ENCODE measurements around the gene CAPN15.

DNA sequence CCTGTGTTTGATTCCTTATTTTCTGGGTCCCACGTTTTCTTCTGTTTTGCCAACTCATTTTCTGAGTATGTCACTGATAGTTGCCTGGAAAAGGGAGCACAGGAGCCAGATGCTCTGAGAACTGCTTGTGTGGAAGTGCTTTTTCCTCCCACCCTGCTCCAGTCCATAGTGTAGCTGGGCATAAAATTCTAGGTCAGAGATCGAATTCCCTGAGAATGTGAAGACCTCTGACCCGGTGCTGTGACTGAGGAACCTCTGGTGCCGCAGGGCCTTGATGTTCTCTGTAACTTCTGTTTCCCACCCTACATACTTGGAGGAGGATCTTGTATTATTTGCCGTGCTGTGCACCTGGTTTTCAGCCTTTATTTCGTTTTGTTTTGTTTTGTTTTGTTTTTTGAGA lies 19.5 kb upstream of the CAPN15 start:
- no peak for TF ChIP-seq POLR2A (IDR thresholded peaks at IDR 0.05)
- TF ChIP-seq, protein P1, sequence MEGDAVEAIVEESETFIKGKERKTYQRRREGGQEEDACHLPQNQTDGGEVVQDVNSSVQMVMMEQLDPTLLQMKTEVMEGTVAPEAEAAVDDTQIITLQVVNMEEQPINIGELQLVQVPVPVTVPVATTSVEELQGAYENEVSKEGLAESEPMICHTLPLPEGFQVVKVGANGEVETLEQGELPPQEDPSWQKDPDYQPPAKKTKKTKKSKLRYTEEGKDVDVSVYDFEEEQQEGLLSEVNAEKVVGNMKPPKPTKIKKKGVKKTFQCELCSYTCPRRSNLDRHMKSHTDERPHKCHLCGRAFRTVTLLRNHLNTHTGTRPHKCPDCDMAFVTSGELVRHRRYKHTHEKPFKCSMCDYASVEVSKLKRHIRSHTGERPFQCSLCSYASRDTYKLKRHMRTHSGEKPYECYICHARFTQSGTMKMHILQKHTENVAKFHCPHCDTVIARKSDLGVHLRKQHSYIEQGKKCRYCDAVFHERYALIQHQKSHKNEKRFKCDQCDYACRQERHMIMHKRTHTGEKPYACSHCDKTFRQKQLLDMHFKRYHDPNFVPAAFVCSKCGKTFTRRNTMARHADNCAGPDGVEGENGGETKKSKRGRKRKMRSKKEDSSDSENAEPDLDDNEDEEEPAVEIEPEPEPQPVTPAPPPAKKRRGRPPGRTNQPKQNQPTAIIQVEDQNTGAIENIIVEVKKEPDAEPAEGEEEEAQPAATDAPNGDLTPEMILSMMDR (IDR thresholded peaks at IDR 0.05) = no peak

Measured in heart left ventricle (tissue), 13 donors.